OCI-LY1 (cell line): ENCODE results near the gene NME5.

ENCODE experiments used
- EZH2 ChIP-seq: fragments of 200-600 bp; sonication (generic), shearing (Covaris generic); IDR thresholded peaks from 2 replicates; pipeline ENCODE4 v1.8.0; 2017; ENCODE audit warnings: borderline replicate concordance, mixed run types, mild to moderate bottlenecking, antibody characterized with exemption, low read length, moderate library complexity, mixed read lengths
- TF ChIP-seq, protein P1 (sequence below): fragments of 200-600 bp; sonication (generic), shearing (Covaris generic); IDR thresholded peaks from 2 replicates; pipeline ENCODE4 v1.5.1; 2017; ENCODE audit warnings: mild to moderate bottlenecking, antibody characterized with exemption, low read length, moderate library complexity, mixed read lengths

DNA sequence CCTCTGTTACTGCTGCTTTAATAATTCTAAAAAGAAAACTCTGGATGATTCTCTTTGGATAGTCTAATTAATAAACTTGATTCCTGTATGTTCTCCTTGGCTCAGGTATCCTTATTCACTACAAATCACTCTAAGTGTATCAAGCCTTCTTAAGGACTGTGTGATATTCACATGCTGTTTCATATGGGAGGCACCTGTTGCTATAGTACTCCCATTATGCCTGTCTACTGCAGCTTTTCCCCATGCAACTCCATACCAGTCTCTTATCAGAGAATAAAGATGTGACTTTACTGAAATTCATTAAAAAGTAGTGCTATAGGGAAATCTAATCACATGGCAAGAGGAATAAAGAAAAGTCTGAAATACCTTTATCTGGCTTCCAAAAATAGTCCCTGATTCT, 24.5 kb upstream of the NME5 start:
- no peak for TF ChIP-seq EZH2
- TF ChIP-seq, protein P1, sequence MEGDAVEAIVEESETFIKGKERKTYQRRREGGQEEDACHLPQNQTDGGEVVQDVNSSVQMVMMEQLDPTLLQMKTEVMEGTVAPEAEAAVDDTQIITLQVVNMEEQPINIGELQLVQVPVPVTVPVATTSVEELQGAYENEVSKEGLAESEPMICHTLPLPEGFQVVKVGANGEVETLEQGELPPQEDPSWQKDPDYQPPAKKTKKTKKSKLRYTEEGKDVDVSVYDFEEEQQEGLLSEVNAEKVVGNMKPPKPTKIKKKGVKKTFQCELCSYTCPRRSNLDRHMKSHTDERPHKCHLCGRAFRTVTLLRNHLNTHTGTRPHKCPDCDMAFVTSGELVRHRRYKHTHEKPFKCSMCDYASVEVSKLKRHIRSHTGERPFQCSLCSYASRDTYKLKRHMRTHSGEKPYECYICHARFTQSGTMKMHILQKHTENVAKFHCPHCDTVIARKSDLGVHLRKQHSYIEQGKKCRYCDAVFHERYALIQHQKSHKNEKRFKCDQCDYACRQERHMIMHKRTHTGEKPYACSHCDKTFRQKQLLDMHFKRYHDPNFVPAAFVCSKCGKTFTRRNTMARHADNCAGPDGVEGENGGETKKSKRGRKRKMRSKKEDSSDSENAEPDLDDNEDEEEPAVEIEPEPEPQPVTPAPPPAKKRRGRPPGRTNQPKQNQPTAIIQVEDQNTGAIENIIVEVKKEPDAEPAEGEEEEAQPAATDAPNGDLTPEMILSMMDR: no peak
